ENCODE measurements around the gene GATD1.

Gene GATD1

GRCh38 chr11:795634-796564, 18.6 kb upstream of the GATD1 start:
- peak; percentile 49 for DNase-seq

GRCh38 chr11:794766-795633, 17.7 kb upstream of the GATD1 start:
- no peak for DNase-seq

GRCh38 chr11:794013-794765, 16.9 kb upstream of the GATD1 start:
- no peak for DNase-seq

GRCh38 chr11:793556-793955, 16.3 kb upstream of the GATD1 start:
- DNase-seq: no peak

GRCh38 chr11:792873-793272, 15.6 kb upstream of the GATD1 start:
- DNase-seq: no peak

- DNase-seq: no peak
Measured at GRCh38 chr11:792535-792821, 15.2 kb upstream of the GATD1 start.

- DNase-seq: no peak
Measured at GRCh38 chr11:791658-792534, 14.6 kb upstream of the GATD1 start.

GRCh38 chr11:790721-791564, 13.7 kb upstream of the GATD1 start:
- DNase-seq: no peak

GRCh38 chr11:789943-790342, 12.7 kb upstream of the GATD1 start, which contains the start of gene CEND1:
Gene CEND1 (minus strand): TSS chr11:790090. CDS start chr11:788576, 1,514 bp downstream.
- no peak for DNase-seq

GRCh38 chr11:788953-789940, 12.0 kb upstream of the GATD1 start:
- DNase-seq: no peak

GRCh38 chr11:788009-788640, 10.8 kb upstream of the GATD1 start:
- no peak for DNase-seq

- DNase-seq: no peak
Measured at GRCh38 chr11:787084-787675, 9.9 kb upstream of the GATD1 start.

- DNase-seq: no peak
Measured at GRCh38 chr11:786235-787083, 9.2 kb upstream of the GATD1 start.

GRCh38 chr11:783581-784015, 6.3 kb upstream of the GATD1 start:
- peak; percentile 54 for DNase-seq

GRCh38 chr11:782264-783174, 5.2 kb upstream of the GATD1 start:
- DNase-seq: no peak

- no peak for DNase-seq
Measured at GRCh38 chr11:779955-780532, 2.8 kb upstream of the GATD1 start.
